Lower lobe of right lung (tissue), 2 donors: Measurements from ENCODE around the gene DENND5B. TPM values are rescaled to one million over a fixed set of nuclear protein-coding genes. Genes with fewer than 3 reads are reported as not detected.
"Not testable (repeated sequence)": the region's sequence is repeated elsewhere in the genome, so short reads cannot be mapped to it uniquely, and the experiment has no call there.

ENCODE experiments used
- ATAC-seq, 2 donors: fragments of 200-7000 bp; cut with Tn5 transposase; one replicate each; pipeline ENCODE4 v1.9.1; 2020 to 2022; ENCODE audit warnings: mild to moderate bottlenecking in 2 of 2, moderate library complexity in 2 of 2
- DNase-seq: peaks from one replicate; pipeline ENCODE4 v3.0.0-alpha.2; 2020
- H3K27ac ChIP-seq: fragments of 200-600 bp; one replicate; pipeline ENCODE4 v1.8.0; 2022
- H3K27me3 ChIP-seq: fragments of 200-600 bp; one replicate; pipeline ENCODE4 v1.8.0; 2022; ENCODE audit warnings: low read depth
- H3K36me3 ChIP-seq: fragments of 200-600 bp; one replicate; pipeline ENCODE4 v1.8.0; 2022; ENCODE audit warnings: mild to moderate bottlenecking
- H3K4me1 ChIP-seq: fragments of 200-600 bp; one replicate; pipeline ENCODE4 v1.8.0; 2022
- H3K4me3 ChIP-seq: fragments of 200-600 bp; one replicate; pipeline ENCODE4 v1.8.0; 2022; ENCODE audit warnings: mild to moderate bottlenecking
- H3K9me3 ChIP-seq: fragments of 200-600 bp; one replicate; pipeline ENCODE4 v1.8.0; 2022
- intact Hi-C: fragments of 100-400 bp; cut with DNase I; formaldehyde crosslinking; loops from one replicate; pipeline ENCODE4 v1.11.0; 2022
- total RNA-seq: library from RNA; stranded (reverse); fragmentation: NEBNext Ultra II Directional; extraction: Animal tissue kit (Norgen Biotek cat#: 25700); gene quantifications from one replicate; pipeline ENCODE4 v1.2.1, GENCODE V29; 2021
- TF ChIP-seq, protein P1 (sequence below): fragments of 200-600 bp; IDR thresholded peaks from one replicate; pipeline ENCODE4 v1.8.0; 2022; ENCODE audit warnings: antibody characterized with exemption, mild to moderate bottlenecking
- donor health status: DM: no; HTN: yes; CAD: no; lungs with severe emphysema.

Gene DENND5B
- total RNA-seq, 1 donor from 2014 or later: 6.0 TPM

DNA sequence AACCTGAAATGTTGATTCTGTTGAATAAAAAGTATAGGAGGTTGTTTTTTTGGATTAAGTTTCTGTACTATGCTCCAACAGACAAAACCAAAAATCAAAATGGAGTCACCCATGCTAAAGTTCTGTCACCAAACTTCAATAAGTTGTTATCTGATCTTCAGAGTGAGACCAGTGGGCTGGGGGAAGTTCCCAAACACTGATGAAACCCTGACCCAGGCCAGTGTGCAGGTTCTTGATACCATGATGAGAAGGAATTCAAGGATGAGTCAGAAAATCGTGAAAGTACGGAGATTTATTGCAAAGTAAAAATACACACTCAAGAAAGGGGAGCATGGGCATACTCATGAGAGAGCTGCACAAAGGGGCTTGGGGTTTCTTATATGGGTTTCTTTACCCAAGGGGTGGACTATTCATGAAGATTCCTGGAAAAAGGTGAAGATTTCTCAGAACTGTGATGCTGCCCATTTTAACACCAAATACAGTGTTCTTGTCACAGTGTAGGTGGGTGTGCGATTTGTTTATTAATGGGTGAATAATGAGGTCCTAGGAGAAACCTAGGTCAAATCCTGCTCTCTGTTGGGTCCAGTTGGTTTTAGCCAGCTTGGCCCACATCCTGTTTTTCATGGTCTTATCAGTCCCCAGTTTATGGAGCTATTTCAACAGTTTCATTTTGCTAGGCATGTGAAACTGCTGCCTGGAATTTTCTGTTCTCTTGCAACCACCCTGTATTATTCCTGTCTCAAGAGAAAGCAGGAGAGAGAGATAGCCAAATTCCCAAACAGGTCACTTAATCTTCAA is 27.5 kb upstream of the DENND5B start:
- H3K9me3 ChIP-seq: no peaks in the 10 kb centered on the region
- intact Hi-C loops: no loop called here
- no peak overlapping the region for H3K4me3 ChIP-seq
- TF ChIP-seq, protein P1, sequence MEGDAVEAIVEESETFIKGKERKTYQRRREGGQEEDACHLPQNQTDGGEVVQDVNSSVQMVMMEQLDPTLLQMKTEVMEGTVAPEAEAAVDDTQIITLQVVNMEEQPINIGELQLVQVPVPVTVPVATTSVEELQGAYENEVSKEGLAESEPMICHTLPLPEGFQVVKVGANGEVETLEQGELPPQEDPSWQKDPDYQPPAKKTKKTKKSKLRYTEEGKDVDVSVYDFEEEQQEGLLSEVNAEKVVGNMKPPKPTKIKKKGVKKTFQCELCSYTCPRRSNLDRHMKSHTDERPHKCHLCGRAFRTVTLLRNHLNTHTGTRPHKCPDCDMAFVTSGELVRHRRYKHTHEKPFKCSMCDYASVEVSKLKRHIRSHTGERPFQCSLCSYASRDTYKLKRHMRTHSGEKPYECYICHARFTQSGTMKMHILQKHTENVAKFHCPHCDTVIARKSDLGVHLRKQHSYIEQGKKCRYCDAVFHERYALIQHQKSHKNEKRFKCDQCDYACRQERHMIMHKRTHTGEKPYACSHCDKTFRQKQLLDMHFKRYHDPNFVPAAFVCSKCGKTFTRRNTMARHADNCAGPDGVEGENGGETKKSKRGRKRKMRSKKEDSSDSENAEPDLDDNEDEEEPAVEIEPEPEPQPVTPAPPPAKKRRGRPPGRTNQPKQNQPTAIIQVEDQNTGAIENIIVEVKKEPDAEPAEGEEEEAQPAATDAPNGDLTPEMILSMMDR: no peak
- H3K4me1 ChIP-seq: no peaks in the 10 kb centered on the region
- DNase-seq (no peak), ATAC-seq (no peak)
- no peak overlapping the region for H3K27ac ChIP-seq
- H3K27me3 ChIP-seq: no peaks in the 10 kb centered on the region
- no peaks in the 10 kb centered on the region for H3K36me3 ChIP-seq

DNA sequence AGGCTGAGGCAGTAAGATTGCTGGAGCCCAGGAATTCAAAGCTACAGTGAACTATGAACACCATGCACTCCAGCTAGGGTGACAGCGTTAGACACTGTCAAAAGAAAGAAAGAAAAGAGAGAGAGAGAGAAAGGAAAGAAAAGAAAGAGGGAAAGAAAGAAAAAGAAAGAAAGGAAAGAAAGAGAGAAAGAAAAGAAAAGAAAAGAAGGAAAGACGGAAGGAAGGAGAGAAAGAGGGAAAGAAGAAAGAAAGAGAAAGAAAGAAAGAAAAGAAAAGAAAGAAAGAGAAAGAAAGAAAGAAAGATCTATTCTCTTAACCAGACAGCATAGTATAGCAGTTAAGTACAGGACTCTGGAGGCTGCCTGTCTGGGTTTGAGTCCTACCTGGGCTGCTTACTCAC is 21.9 kb upstream of the DENND5B start:
- H3K27me3 ChIP-seq: no peaks in the 10 kb centered on the region
- H3K4me3 ChIP-seq: no peak overlapping the region
- TF ChIP-seq, protein P1: no peak
- H3K36me3 ChIP-seq: no peaks in the 10 kb centered on the region
- H3K27ac ChIP-seq: no peak overlapping the region
- peaks cover 11% of the 10 kb centered on the region for H3K9me3 ChIP-seq
- intact Hi-C loops: no loop called here
- DNase-seq (no peak), ATAC-seq (no peak)
- H3K4me1 ChIP-seq: no peaks in the 10 kb centered on the region

DNA sequence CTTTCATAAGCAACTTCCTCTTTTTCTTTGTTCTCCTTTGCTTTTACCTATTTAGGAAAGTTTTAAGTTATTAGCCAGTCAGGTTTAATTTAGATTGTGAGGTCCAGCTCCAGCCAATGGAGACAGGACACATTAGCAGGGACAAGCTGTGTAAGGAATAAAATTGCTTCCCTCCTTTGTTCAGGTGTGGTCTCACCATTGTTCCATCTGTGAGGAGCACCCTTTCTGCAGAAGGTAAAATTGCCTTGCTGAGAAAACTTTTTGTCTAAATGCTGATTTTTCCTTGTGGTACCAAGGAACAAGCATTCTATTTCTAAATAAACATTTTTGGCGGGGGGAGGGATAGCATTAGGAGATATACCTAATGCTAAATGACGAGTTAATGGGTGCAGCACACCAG is 17.4 kb upstream of the DENND5B start:
- DNase-seq, intact Hi-C loops, H3K4me1 ChIP-seq, H3K27ac ChIP-seq, ATAC-seq, H3K27me3 ChIP-seq, H3K36me3 ChIP-seq, H3K4me3 ChIP-seq: not testable (repeated sequence)
- H3K9me3 ChIP-seq: peaks cover 17% of the 10 kb centered on the region

DNA sequence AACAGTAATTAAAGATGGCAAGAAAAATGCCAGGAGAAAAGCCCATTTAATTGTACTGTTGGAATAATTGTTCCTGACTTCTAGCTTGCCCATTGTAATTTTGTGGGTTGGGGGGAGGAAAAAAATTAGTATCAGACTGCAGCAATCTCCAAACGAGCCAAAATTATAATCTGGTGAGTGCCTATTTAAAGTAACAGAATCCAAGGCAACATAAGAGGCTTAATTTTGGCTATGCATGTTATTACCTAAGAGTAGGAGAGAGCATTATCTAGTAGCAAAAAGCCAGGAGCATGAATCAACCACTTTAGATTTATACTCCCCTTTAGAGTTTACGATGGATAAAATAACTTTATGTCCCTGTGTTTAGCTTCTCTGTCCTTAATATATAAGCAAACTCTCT is 14.6 kb upstream of the DENND5B start:
- intact Hi-C loops: no loop called here
- no peak overlapping the region for H3K4me3 ChIP-seq
- no peak for DNase-seq
- H3K27ac ChIP-seq: no peak overlapping the region
- H3K27me3 ChIP-seq: no peaks in the 10 kb centered on the region
- H3K9me3 ChIP-seq: peaks cover 17% of the 10 kb centered on the region
- ATAC-seq: no peak
- TF ChIP-seq, protein P1: no peak
- no peaks in the 10 kb centered on the region for H3K36me3 ChIP-seq
- H3K4me1 ChIP-seq: no peaks in the 10 kb centered on the region

DNA sequence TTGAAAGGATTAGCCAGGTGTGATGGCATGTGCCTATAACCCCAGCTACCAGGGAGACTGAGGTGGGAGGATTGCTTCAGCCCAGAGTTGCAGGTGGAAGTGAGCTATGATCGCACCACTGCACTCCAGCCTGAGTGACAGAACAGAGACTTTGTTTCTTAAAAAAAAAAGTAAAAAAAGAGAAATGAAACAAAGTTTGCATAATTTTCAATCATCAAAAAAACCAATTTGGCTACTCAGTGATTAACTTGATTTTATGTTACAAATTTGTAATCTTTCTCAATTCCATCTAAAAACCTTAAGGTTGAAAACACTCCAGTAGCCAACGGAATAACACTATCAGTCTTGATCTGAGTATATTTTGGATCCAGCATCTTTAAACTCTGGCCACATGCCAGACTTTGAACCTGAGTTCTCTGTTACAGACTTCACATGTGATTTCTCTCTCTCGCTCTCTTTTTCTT is 12.6 kb upstream of the DENND5B start:
- DNase-seq (no peak), ATAC-seq (no peak)
- no peak overlapping the region for H3K4me3 ChIP-seq
- no peaks in the 10 kb centered on the region for H3K27me3 ChIP-seq
- no peaks in the 10 kb centered on the region for H3K36me3 ChIP-seq
- no peaks in the 10 kb centered on the region for H3K4me1 ChIP-seq
- H3K27ac ChIP-seq: no peak overlapping the region
- H3K9me3 ChIP-seq: peaks cover 12% of the 10 kb centered on the region
- TF ChIP-seq, protein P1: no peak
- intact Hi-C loops: no loop called here

DNA sequence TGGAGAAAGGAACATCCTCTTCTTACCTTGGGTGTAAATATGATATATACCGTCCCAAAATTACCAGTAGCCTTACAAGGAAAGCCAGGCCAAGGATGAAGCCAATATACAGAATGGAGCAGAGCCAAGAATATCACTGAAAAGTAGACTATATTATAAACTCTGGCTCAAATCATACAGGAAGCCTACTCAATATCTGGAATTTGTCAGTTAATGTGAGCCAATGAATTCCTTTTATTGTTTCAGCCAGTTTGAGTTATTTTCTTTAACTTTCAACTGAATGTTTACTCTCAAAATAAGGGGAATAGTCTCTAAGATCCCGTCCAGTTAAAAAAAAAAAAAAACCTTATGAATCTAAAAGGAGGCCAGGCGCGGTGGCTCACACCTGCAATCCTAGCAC is 9.8 kb upstream of the DENND5B start:
- no peaks in the 10 kb centered on the region for H3K9me3 ChIP-seq
- TF ChIP-seq, protein P1: no peak
- H3K4me3 ChIP-seq: no peak overlapping the region
- no peaks in the 10 kb centered on the region for H3K27me3 ChIP-seq
- H3K4me1 ChIP-seq: no peaks in the 10 kb centered on the region
- ATAC-seq (no peak), DNase-seq (no peak)
- no peak overlapping the region for H3K27ac ChIP-seq
- H3K36me3 ChIP-seq: no peaks in the 10 kb centered on the region
- intact Hi-C loops: no loop called here
